HepG2 (cell line): ENCODE results near the gene SLC17A9. TPM values are rescaled to one million over a fixed set of nuclear protein-coding genes. Genes with fewer than 3 reads are reported as not detected.
A peak's percentile ranks its signal among the peaks of the same experiment; 100 is the strongest.

Experiments
- ARID2 ChIP-seq: sonication (generic); formaldehyde crosslinking; IDR thresholded peaks from 2 replicates; pipeline ENCODE4 v1.8.1; 2022; ENCODE audit warnings: mild to moderate bottlenecking, missing genetic modification reagents, borderline replicate concordance
- FIP1L1 ChIP-seq: fragments of 200-400 bp; formaldehyde crosslinking; IDR thresholded peaks from 2 replicates; pipeline ENCODE4 v1.6.1; 2018; ENCODE audit warnings: low read depth, mild to moderate bottlenecking, low read length, moderate library complexity, borderline replicate concordance; ENCODE audit not compliant: insufficient read depth
- FOSL2 ChIP-seq: sonication (generic); formaldehyde crosslinking; IDR thresholded peaks from 2 replicates; pipeline ENCODE4 v1.4.0; 2020; ENCODE audit warnings: missing genetic modification reagents
- FOXO1 ChIP-seq: sonication (generic); formaldehyde crosslinking; IDR thresholded peaks from 2 replicates; pipeline ENCODE4 v1.4.0; 2020; ENCODE audit warnings: missing genetic modification reagents
- HCFC1 ChIP-seq: fragments of 150-350 bp; IDR thresholded peaks from 2 replicates; pipeline ENCODE4 v1.6.1; 2014; ENCODE audit warnings: low read depth, low read length
- MAFK ChIP-seq, 2 experiments: IDR thresholded peaks in 1 of 2; conservative IDR thresholded peaks in 1 of 2; 2 replicates each; pipeline ENCODE4 v1.6.1; 2011; ENCODE audit warnings: improper control_type of control experiment in 2 of 2, low read length in 2 of 2
- MTF2 ChIP-seq: sonication (generic); formaldehyde crosslinking; IDR thresholded peaks from 2 replicates; pipeline ENCODE4 v1.5.0; 2020; ENCODE audit warnings: missing genetic modification reagents, borderline replicate concordance
- RAD21 ChIP-seq: fragments of 450-650 bp; formaldehyde crosslinking; IDR thresholded peaks from 2 replicates; pipeline ENCODE4 v1.5.0; 2020; ENCODE audit warnings: mild to moderate bottlenecking
- RXRA ChIP-seq: sonication (generic); formaldehyde crosslinking; IDR thresholded peaks from 2 replicates; pipeline ENCODE4 v1.5.1; 2020; ENCODE audit warnings: missing genetic modification reagents
- SKIL ChIP-seq: sonication (generic); formaldehyde crosslinking; IDR thresholded peaks from 2 replicates; pipeline ENCODE4 v1.8.0; 2022; ENCODE audit warnings: missing genetic modification reagents, mild to moderate bottlenecking, moderate library complexity, borderline replicate concordance
- SPEN ChIP-seq: sonication (generic); formaldehyde crosslinking; IDR thresholded peaks from 2 replicates; pipeline ENCODE4 v1.5.1; 2020; ENCODE audit warnings: low read depth, mild to moderate bottlenecking, missing genetic modification reagents
- TBX2 ChIP-seq: sonication (generic); formaldehyde crosslinking; IDR thresholded peaks from 2 replicates; pipeline ENCODE4 v1.5.0; 2020; ENCODE audit warnings: missing genetic modification reagents, mild to moderate bottlenecking, borderline replicate concordance
- TFDP1 ChIP-seq: IDR thresholded peaks from 2 replicates; pipeline ENCODE4 v1.6.1; 2016; ENCODE audit warnings: missing compliant biosample characterization, missing genetic modification reagents, borderline replicate concordance
- TFE3 ChIP-seq: IDR thresholded peaks from 2 replicates; pipeline ENCODE4 v1.6.1; 2016
- ZC3H13 ChIP-seq: sonication (generic); formaldehyde crosslinking; IDR thresholded peaks from 2 replicates; pipeline ENCODE4 v1.8.1; 2023; ENCODE audit warnings: mild to moderate bottlenecking, missing genetic modification reagents, moderate library complexity
- ZNF280B ChIP-seq: sonication (generic); formaldehyde crosslinking; IDR thresholded peaks from 2 replicates; pipeline ENCODE4 v1.5.0; 2020; ENCODE audit warnings: missing genetic modification reagents, mild to moderate bottlenecking, borderline replicate concordance
- ZNF446 ChIP-seq: sonication (generic); formaldehyde crosslinking; IDR thresholded peaks from 2 replicates; pipeline ENCODE4 v1.5.0; 2020; ENCODE audit warnings: mild to moderate bottlenecking, missing genetic modification reagents
- ZNF564 ChIP-seq: sonication (generic); formaldehyde crosslinking; IDR thresholded peaks from 2 replicates; pipeline ENCODE4 v1.8.1; 2023; ENCODE audit warnings: mild to moderate bottlenecking, missing genetic modification reagents
- ZNF83 ChIP-seq: sonication (generic); formaldehyde crosslinking; IDR thresholded peaks from 2 replicates; pipeline ENCODE4 v1.4.0; 2020; ENCODE audit warnings: missing genetic modification reagents, mild to moderate bottlenecking, borderline replicate concordance
- ZUFSP ChIP-seq: sonication (generic); formaldehyde crosslinking; IDR thresholded peaks from 2 replicates; pipeline ENCODE4 v1.9.0; 2021; ENCODE audit warnings: missing genetic modification reagents, mild to moderate bottlenecking, borderline replicate concordance
- polyA plus RNA-seq, 8 experiments: library from polyadenylated mRNA; depleted of rRNA in 3 of 8; stranded (reverse) in 7 of 8; unstranded in 1 of 8; fragments of >200 nt; fragmentation: Illumina TruSeq in 4 of 8; extraction: Trizol in 4 of 8; gene quantifications; 2 replicates each; pipeline versions ENCODE4 v1.2.1 to v1.2.3, GENCODE V29; 2011 to 2016; ENCODE audit warnings: low read depth in 4 of 8, missing spikeins in 1 of 8, mixed read lengths in 1 of 8; ENCODE audit not compliant: insufficient read depth in 1 of 8
- total RNA-seq, 5 experiments: library from RNA; depleted of rRNA; stranded (reverse); fragments of >200 nt; fragmentation: Illumina TruSeq; extraction: Trizol; gene quantifications; 2 replicates each; pipeline ENCODE4 v1.2.3, GENCODE V29; 2016; ENCODE audit warnings: low read depth in 1 of 5

The SLC17A9 gene
- total and polyA plus RNA-seq, 2 of the 13 experiments (the other 11 are each of a cell fraction or from before 2014, with no cell fraction given) = 110 to 191 TPM

GRCh38 chr20:62921119-62921687 is 31.3 kb upstream of the SLC17A9 start (continued):
- peak; percentile 65 for TF ChIP-seq RXRA
- TF ChIP-seq MTF2 (CRISPR knock-in tag) = no peak
- TF ChIP-seq SKIL = no peak
- no peak for TF ChIP-seq ZC3H13 (CRISPR knock-in tag)
- peak; percentile 26; the same call in 1 of the 2 replicates for TF ChIP-seq TBX2
- no peak for TF ChIP-seq HCFC1
- no peak for TF ChIP-seq ZNF83 (CRISPR knock-in tag)
- TF ChIP-seq RAD21 (CRISPR knock-in tag) = peak; percentile 76
- TF ChIP-seq MAFK (conservative IDR thresholded peaks at IDR 0.05 in 1 of 2, IDR thresholded peaks at IDR 0.05 in 1 of 2; ENCODE audit: low read length in 2 of 2) = peak; percentile 93 to 98
- TF ChIP-seq ZNF446 (CRISPR knock-in tag) = no peak
- no peak for TF ChIP-seq FIP1L1
- TF ChIP-seq ZNF280B = no peak
- TF ChIP-seq SPEN (CRISPR knock-in tag) = 0 out of 2 replicates have a peak, but pooled peaks have one; percentile 52
- peak; percentile 42 for TF ChIP-seq TFDP1 (CRISPR knock-in tag)
- no peak; the same call in 1 of the 2 replicates for TF ChIP-seq ARID2 (CRISPR knock-in tag)
- TF ChIP-seq TFE3 (CRISPR knock-in tag) = peak; percentile 62
- TF ChIP-seq FOSL2 = peak; percentile 30; the same call in 1 of the 2 replicates
- no peak for TF ChIP-seq ZNF564 (CRISPR knock-in tag)
- peak; percentile 12; the same call in 1 of the 2 replicates for TF ChIP-seq FOXO1 (CRISPR knock-in tag)
- no peak for TF ChIP-seq ZUFSP (CRISPR knock-in tag)
